GM23338 (cell line): ENCODE results near the gene POLD3.

Source experiments
- CTCF ChIP-seq, 2 experiments: fragments of 200-600 bp in 1 of 2; sonication (generic) in 1 of 2; conservative IDR thresholded peaks; 2 replicates each; pipeline versions ENCODE4 v1.5.1 to v1.6.1; 2016 to 2017; ENCODE audit warnings: antibody characterized with exemption in 2 of 2, low read depth in 2 of 2, mild to moderate bottlenecking in 2 of 2, moderate library complexity in 1 of 2
- EZH2phosphoT487 ChIP-seq: fragments of 200-600 bp; sonication (generic); IDR thresholded peaks from one replicate; pipeline ENCODE4 v1.8.1; 2018; ENCODE audit warnings: antibody characterized with exemption; ENCODE audit not compliant: unreplicated experiment
- POLR2AphosphoS5 ChIP-seq: IDR thresholded peaks from 2 replicates; pipeline ENCODE4 v1.6.1; 2016; ENCODE audit warnings: antibody characterized with exemption, low read depth
- ZNF462 ChIP-seq: fragments of 250-450 bp; sonication (Bioruptor Pico); IDR thresholded peaks from 2 replicates; pipeline ENCODE4 v1.5.0; 2020; ENCODE audit warnings: mild to moderate bottlenecking, moderate library complexity

GRCh38 chr11:74566146-74566960, 26.0 kb upstream of the POLD3 start:
- no peak for TF ChIP-seq CTCF (conservative IDR thresholded peaks at IDR 0.05; ENCODE audit: low read depth in 2 of 2)
- TF ChIP-seq POLR2AphosphoS5: no peak
- TF ChIP-seq EZH2phosphoT487: no peak
- TF ChIP-seq ZNF462 (CRISPR knock-in tag): no peak
